GM23338 (cell line): ENCODE data around the gene HADHA. TPM values are rescaled to one million over a fixed set of nuclear protein-coding genes. Genes with fewer than 3 reads are reported as not detected.

Experiments used
- ATAC-seq: fragments of 200-7000 bp; cut with Tn5 transposase; 3 replicates; pipeline ENCODE4 v1.9.1; 2020
- DNase-seq: peaks from one replicate; pipeline ENCODE4 v3.0.0-alpha.2; 2015; ENCODE audit warnings: low spot score
- H2AFZ ChIP-seq: fragments of 200-600 bp; sonication (generic); 2 replicates; pipeline ENCODE4 v1.8.0; 2016; ENCODE audit warnings: antibody characterized with exemption, mild to moderate bottlenecking, moderate library complexity
- H3F3A ChIP-seq: fragments of 200-600 bp; sonication (generic); replicated peaks from 2 replicates; pipeline ENCODE4 v1.8.0; 2017; ENCODE audit warnings: antibody characterized with exemption, mixed run types, low read depth
- H3K27ac ChIP-seq: fragments of 200-600 bp; sonication (generic); 2 replicates; pipeline ENCODE4 v1.6.1; 2016; ENCODE audit warnings: low read depth
- H3K27me3 ChIP-seq: fragments of 200-600 bp; sonication (generic); 2 replicates; pipeline ENCODE4 v1.8.0; 2016; ENCODE audit warnings: mild to moderate bottlenecking, mixed run types, moderate library complexity; ENCODE audit not compliant: insufficient read depth
- H3K36me3 ChIP-seq: fragments of 200-600 bp; sonication (generic); 2 replicates; pipeline ENCODE4 v1.8.0; 2016; ENCODE audit warnings: mild to moderate bottlenecking; ENCODE audit not compliant: insufficient read depth
- H3K4me1 ChIP-seq: fragments of 200-600 bp; sonication (generic); 2 replicates; pipeline ENCODE4 v1.8.0; 2016; ENCODE audit warnings: mild to moderate bottlenecking, moderate library complexity; ENCODE audit not compliant: insufficient read depth
- H3K4me2 ChIP-seq: fragments of 200-600 bp; sonication (generic); 2 replicates; pipeline ENCODE4 v1.7.1; 2017; ENCODE audit warnings: mixed run types
- H3K4me3 ChIP-seq: fragments of 200-600 bp; sonication (generic); 2 replicates; pipeline ENCODE4 v1.6.1; 2016; ENCODE audit warnings: mixed run types
- H3K79me2 ChIP-seq: fragments of 200-600 bp; sonication (generic); replicated peaks from 2 replicates; pipeline ENCODE4 v1.8.0; 2017; ENCODE audit warnings: mild to moderate bottlenecking; ENCODE audit not compliant: insufficient read depth
- H3K9me2 ChIP-seq: fragments of 200-600 bp; sonication (generic); 2 replicates; pipeline ENCODE4 v1.8.0; 2017; ENCODE audit not compliant: insufficient read depth
- H4K20me1 ChIP-seq: fragments of 200-600 bp; sonication (generic); replicated peaks from 2 replicates; pipeline ENCODE4 v1.8.0; 2017; ENCODE audit warnings: mild to moderate bottlenecking; ENCODE audit not compliant: insufficient read depth
- H3K27ac Mint-ChIP-seq: 2 replicates; pipeline ENCODE4 v1.8.0; 2020; ENCODE audit warnings: inconsistent platforms, mild to moderate bottlenecking, moderate library complexity, mixed read lengths
- H3K27me3 Mint-ChIP-seq: 3 replicates; pipeline ENCODE4 v1.8.0; 2022; ENCODE audit warnings: low read depth, mild to moderate bottlenecking, moderate library complexity, mixed read lengths, inconsistent platforms; ENCODE audit not compliant: insufficient read depth, poor library complexity
- H3K36me3 Mint-ChIP-seq: 3 replicates; pipeline ENCODE4 v1.8.0; 2021; ENCODE audit warnings: low read depth, mild to moderate bottlenecking, inconsistent platforms, moderate library complexity, mixed read lengths
- H3K4me1 Mint-ChIP-seq: 3 replicates; pipeline ENCODE4 v1.8.0; 2020; ENCODE audit warnings: mild to moderate bottlenecking, inconsistent platforms, mixed read lengths
- H3K4me3 Mint-ChIP-seq: 3 replicates; pipeline ENCODE4 v1.8.0; 2021; ENCODE audit warnings: moderate library complexity, mild to moderate bottlenecking, inconsistent platforms, mixed read lengths
- H3K9me3 Mint-ChIP-seq: 3 replicates; pipeline ENCODE4 v1.8.0; 2020; ENCODE audit warnings: moderate library complexity, mild to moderate bottlenecking, inconsistent platforms, mixed read lengths
- CTCF ChIP-seq, 2 experiments: fragments of 200-600 bp in 1 of 2; sonication (generic) in 1 of 2; conservative IDR thresholded peaks; 2 replicates each; pipeline versions ENCODE4 v1.5.1 to v1.6.1; 2016 to 2017; ENCODE audit warnings: antibody characterized with exemption in 2 of 2, low read depth in 2 of 2, mild to moderate bottlenecking in 2 of 2, moderate library complexity in 1 of 2
- EZH2 ChIP-seq: fragments of 200-600 bp; sonication (generic); IDR thresholded peaks from one replicate; pipeline ENCODE4 v1.8.0; 2017; ENCODE audit warnings: antibody characterized with exemption, mild to moderate bottlenecking, low read depth; ENCODE audit not compliant: unreplicated experiment
- JUNB ChIP-seq: IDR thresholded peaks from one replicate; pipeline ENCODE4 v1.6.1; 2016; ENCODE audit warnings: antibody characterized with exemption; ENCODE audit not compliant: unreplicated experiment
- REST ChIP-seq: IDR thresholded peaks from one replicate; pipeline ENCODE4 v1.6.1; 2018; ENCODE audit warnings: antibody characterized with exemption; ENCODE audit not compliant: unreplicated experiment
- ZNF114 ChIP-seq: fragments of 250-450 bp; sonication (Bioruptor Pico); IDR thresholded peaks from 2 replicates; pipeline ENCODE4 v1.5.0; 2020; ENCODE audit warnings: mild to moderate bottlenecking, moderate library complexity
- polyA plus RNA-seq: library from polyadenylated mRNA; unstranded; fragments of >200 nt; fragmentation: Nextera tagmentation; extraction: Ambion mirVana; gene quantifications from 2 replicates; pipeline ENCODE4 v1.2.1, GENCODE V29; 2016
- total RNA-seq: library from RNA; depleted of rRNA; stranded (reverse); fragments of >200 nt; shearing (Covaris generic); gene quantifications from 2 replicates; pipeline ENCODE4 v1.2.3, GENCODE V29; 2014

The HADHA gene
- total and polyA plus RNA-seq, 2 experiments from 2014 or later: 63.9 to 92.3 TPM

- Histone ChIP-seq H3K4me2 (no peak overlapping the region), H2AFZ (no peak overlapping the region), H3K27me3 (no peaks in the 10 kb centered on the region), H4K20me1 (peaks cover 8% of the 10 kb centered on the region), H3K4me1 (peaks cover 16% of the 10 kb centered on the region), H3K9me2 (no peaks in the 10 kb centered on the region), H3F3A (peaks cover 7% of the 10 kb centered on the region), H3K79me2 (peaks cover 82% of the 10 kb centered on the region), H3K4me3 (no peak overlapping the region), H3K36me3 (no peaks in the 10 kb centered on the region), H3K27ac (no peak overlapping the region)
- no peak for ATAC-seq
- no peak for DNase-seq
- no peak overlapping the region for H3K4me3 Mint-ChIP-seq
- peaks cover 4% of the 10 kb centered on the region for H3K27me3 Mint-ChIP-seq
- no peak overlapping the region for H3K27ac Mint-ChIP-seq
- TF ChIP-seq REST: no peak
- no peak for TF ChIP-seq EZH2
- no peak for TF ChIP-seq ZNF114 (CRISPR knock-in tag)
- no peak for TF ChIP-seq CTCF (conservative IDR thresholded peaks at IDR 0.05; ENCODE audit: low read depth in 2 of 2)
- TF ChIP-seq JUNB: no peak
- H3K36me3 Mint-ChIP-seq: no peaks in the 10 kb centered on the region
- peaks cover 12% of the 10 kb centered on the region for H3K4me1 Mint-ChIP-seq
- H3K9me3 Mint-ChIP-seq: no peaks in the 10 kb centered on the region
Observed at GRCh38 chr2:26249625-26250024, 5.2 kb upstream of the HADHA start.

- TF ChIP-seq EZH2: no peak
- Histone ChIP-seq H3K4me3 (0 out of 2 replicates have a peak overlapping the region, but pooled peaks have one; percentile 99), H3K27me3 (no peaks in the 10 kb centered on the region), H3K36me3 (no peaks in the 10 kb centered on the region), H4K20me1 (peaks cover 8% of the 10 kb centered on the region), H3K27ac (no peak overlapping the region), H2AFZ (no peak overlapping the region), H3K79me2 (peaks cover 90% of the 10 kb centered on the region), H3K9me2 (no peaks in the 10 kb centered on the region), H3F3A (peaks cover 11% of the 10 kb centered on the region), H3K4me2 (no peak overlapping the region), H3K4me1 (peaks cover 22% of the 10 kb centered on the region)
- Mint-ChIP-seq H3K36me3 (no peaks in the 10 kb centered on the region), H3K4me1 (peaks cover 16% of the 10 kb centered on the region), H3K27me3 (peaks cover 4% of the 10 kb centered on the region), H3K4me3 (peak overlapping the region; percentile 96), H3K9me3 (no peaks in the 10 kb centered on the region), H3K27ac (no peak overlapping the region)
- ATAC-seq (no peak), DNase-seq (no peak)
Observed at GRCh38 chr2:26246818-26247217, 2.4 kb upstream of the HADHA start.
